RCC 7860 (cell line): Measurements from ENCODE around the gene TTLL12.

ENCODE experiments used
- DNase-seq: peaks from one replicate; pipeline ENCODE4 v3.0.0-alpha.2; 2015; ENCODE audit warnings: low spot score
- FAIRE-seq: peaks from 2 replicates; lab custom pipeline; 2012; peaks lifted over from hg19 to GRCh38; lab: Jason Lieb, UNC

TTLL12 gene

GRCh38 chr22:43200555-43200954, 13.6 kb upstream of the TTLL12 start:
- no peak for FAIRE-seq
- DNase-seq: no peak

- DNase-seq (no peak), FAIRE-seq (no peak)
Measured at GRCh38 chr22:43200031-43200430, 13.1 kb upstream of the TTLL12 start.

DNA sequence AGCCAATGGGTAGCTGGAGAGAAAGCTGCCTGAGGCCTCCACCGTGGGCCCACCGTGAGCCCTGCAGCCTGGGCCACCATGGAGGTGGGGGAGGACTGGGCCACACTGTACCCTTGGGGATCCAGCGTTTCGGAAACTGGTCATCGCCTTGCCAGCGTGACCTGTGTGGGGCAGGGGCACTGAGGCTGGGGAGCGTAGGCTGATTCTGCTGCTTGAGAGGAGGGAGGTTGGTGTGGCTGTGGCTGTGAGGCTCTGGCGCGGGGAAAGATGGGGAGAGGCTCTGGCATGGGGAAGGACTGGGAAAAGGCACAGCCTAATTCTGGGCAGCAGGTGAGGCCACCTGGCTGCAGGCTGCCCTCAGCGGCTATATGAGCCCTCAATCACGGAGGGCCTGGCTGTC, 12.6 kb upstream of the TTLL12 start:
- DNase-seq (no peak), FAIRE-seq (no peak)

- no peak for DNase-seq
- FAIRE-seq: no peak
Measured at GRCh38 chr22:43198936-43199335, 12.0 kb upstream of the TTLL12 start.

DNA sequence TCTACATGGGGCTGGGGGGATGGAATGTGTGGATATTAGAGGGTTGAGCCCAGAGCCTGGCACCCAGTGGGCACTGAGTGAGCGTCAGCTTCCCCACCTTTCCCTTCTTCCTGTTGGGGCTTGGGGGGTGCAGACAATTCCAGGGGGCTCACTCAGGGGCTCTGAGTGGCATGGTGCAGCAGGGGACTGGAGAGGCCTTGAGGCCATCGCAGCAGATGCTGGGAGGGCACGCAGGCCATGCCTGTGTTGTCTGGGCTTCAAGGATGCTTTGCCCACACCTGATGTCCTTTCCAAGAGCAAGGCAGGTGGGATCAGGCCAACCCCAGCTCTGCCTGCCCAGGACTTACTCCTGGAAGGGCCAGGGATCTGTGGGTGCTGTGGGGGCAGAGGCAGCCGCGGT, 11.2 kb upstream of the TTLL12 start:
- FAIRE-seq (no peak), DNase-seq (no peak)

- no peak for FAIRE-seq
- DNase-seq: no peak
Measured at GRCh38 chr22:43197271-43197941, 10.5 kb upstream of the TTLL12 start.

GRCh38 chr22:43191831-43192230, 4.9 kb upstream of the TTLL12 start:
- FAIRE-seq: no peak
- no peak for DNase-seq

GRCh38 chr22:43188829-43189545, 2.1 kb upstream of the TTLL12 start:
- FAIRE-seq: no peak
- no peak for DNase-seq

GRCh38 chr22:43187171-43188099, 501 bp upstream of the TTLL12 start:
- no peak for FAIRE-seq

GRCh38 chr22:43185860-43186261, 1.1 kb downstream of the TTLL12 start:
- FAIRE-seq (no peak), DNase-seq (no peak)

More at GRCh38 chr22:43187171-43188099, 501 bp upstream of the TTLL12 start:
- DNase-seq: peak; percentile 80

DNA sequence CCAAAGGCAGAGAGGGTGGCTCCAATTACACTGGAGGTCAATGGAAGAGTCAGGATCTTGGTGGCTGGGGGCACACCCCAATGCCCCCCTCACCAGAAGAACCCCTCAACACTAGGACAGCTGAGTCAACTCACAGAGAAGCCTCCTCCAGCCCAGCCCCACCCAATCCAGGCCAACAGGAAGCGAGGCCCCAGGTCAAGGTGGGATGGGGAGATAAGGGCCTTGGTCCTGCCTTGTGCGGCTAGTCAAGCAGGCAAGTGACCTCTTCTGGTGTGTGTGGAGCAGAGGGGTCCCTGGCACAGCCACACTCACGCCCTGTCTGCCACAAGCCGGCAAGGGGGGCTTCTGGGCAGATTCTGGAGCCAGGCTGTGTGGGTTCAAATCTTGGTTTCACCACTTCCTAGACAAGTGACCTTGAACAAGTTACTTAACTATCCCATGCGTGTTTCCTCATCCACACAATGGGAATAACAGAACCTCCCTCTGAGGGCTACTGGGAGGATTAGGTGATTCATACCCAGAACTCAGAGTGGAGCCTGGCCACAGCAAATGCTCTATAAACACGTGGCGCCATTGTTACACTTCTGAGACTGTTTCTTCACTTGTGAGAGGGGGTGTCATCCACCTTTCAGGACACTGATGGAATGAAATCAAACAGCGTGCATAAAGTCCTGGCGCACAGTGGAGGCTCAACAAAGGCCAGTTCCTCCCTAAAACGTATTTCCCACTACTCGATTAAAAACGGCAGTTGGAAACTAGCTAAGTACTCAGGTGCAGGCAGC, 3.2 kb downstream of the TTLL12 start:
- FAIRE-seq: no peak
- peak; percentile 9 for DNase-seq

DNA sequence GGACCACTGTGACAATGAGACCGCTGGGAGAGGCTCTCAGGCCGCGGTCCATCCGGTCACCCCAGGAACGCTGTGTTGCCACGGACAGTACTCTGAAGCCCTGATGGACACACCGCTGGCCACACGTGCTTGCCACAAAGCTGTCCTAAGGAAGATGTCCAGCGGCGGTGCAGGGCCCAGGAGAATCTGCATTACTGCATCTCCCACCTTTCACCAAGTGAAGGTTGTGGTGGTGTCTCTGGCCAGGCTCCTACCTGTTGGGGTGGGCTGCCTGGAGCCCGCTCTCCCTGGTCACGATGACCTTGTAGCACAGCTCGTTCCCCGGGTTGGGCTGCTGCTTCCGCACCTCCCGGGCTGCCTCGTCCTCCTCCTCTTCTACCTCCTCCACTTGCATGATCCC, 4.2 kb downstream of the TTLL12 start:
- DNase-seq (no peak), FAIRE-seq (no peak)

DNA sequence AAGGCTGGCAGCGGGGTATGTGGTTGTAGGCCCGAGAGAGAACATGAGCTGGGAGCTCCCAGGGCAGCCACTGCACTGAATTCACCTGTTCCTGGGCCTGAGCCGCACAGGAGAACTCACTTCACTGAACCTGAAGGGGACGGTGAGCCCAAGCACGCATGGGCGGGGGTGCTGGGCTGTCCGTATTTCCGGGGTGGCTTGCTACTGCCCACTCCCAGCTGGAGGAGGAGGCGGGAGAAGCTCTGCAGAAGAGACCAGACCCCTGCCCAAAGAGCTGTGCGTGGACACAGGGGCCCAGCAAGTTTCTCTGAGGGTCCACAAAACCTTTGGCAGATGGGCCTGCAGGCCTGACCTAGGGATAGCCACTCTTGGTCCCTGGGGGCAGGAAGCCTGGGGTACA, 4.8 kb downstream of the TTLL12 start:
- no peak for FAIRE-seq
- no peak for DNase-seq

- DNase-seq (no peak), FAIRE-seq (no peak)
Measured at GRCh38 chr22:43181321-43182076, 5.4 kb downstream of the TTLL12 start.

DNA sequence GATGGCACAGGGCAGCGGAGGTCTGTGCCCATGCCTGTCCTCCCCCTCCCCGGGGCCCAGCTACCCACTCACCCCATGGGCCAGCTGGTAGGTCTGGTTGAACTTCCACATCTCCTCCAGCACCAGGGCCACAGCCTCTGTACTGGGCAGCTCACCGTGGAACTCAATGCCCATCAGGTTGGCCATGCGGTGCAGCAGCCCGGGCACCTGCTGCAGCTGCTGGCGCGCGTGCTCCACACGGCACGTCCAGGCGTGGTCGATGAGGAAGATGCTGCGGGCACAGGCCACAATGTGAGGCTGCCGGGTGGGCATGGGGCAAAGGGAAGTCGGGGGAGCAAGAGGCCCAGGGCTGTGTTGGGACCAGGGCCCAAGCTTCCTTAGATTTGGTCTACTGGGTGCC, 6.3 kb downstream of the TTLL12 start:
- DNase-seq (no peak), FAIRE-seq (no peak)

GRCh38 chr22:43179911-43180195, 7.1 kb downstream of the TTLL12 start:
- no peak for FAIRE-seq
- DNase-seq: no peak

DNA sequence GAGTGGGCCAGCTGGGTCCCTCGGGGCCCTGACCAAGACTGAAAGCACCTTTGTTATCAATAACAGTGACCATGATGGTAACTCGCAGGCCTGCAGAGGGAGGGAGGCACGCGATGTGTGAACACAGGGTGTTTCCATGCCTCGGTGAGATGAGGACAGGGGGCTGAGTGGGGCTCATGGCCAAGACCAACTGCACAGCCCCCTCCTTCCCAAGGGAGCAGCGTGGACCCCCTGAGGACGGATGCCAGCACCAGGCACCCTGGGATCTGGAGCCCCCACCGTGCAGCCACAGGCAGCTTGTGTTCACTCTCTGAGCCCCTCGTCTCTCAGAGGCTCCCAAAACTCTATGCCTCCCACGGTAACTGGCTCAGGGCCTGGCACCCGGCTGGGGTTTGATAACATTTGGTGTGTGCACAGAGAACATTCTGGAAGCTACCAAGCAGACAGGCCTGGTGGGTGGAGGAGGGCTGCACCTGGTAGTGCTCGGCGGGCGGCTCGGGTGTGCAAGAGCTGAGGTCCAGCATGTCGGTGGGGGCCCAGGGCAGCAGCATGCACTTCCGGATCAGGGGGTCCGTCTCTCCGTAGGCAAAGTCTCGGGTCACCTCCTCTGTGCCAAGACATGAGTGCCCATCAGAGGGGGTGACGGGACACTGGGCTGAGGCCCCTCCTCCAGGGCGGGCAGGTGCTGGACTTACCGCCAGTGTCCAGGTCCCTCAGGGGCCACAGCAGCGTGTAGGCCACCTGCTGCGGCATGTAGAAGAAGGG, 7.6 kb downstream of the TTLL12 start:
- FAIRE-seq (no peak), DNase-seq (no peak)

DNA sequence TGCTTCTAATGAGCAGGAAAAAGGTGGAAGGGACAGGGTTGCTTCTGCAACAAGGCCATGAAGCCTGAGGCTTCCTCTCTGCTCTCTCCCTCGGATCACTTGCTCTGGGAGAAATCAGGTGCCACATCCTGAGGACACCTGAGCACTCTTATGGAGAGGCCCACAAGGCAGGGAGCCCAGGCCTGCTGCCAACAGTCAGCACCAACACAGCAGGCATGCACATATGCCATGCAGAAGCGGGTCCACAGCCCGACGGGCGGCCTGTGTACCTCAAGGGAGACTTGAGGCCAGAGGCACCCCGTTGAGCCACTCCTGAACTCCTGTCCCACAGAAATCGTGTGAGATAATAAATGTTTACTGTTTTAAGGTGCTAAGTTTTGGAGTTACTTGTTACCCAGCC, 9.5 kb downstream of the TTLL12 start:
- FAIRE-seq: no peak
- DNase-seq: no peak

DNA sequence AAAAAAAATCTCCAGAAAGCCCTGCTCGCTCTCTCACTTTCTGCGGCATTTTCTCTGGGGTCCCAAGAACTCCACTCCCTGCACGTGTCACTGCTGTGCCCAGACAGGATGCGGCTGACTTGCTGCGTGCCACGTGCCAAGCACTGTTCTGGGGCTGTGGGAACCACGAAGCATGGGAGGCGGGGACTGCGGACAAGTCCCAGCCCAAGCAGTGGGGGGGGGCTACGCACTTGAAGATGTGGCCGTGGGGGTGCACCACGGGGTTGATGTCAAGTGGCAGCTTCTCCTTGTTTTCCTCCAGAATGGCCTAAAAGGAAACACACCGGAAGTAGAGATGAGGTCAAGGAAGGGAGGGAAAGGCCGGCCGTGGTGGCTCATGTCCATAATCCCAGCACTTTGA, 10.8 kb downstream of the TTLL12 start:
- no peak for FAIRE-seq

More for the DNA sequence above, 10.8 kb downstream of the TTLL12 start:
- no peak for DNase-seq
